ENCODE results near the gene PRR22.
"Not testable (repeated sequence)": the region's sequence is repeated elsewhere in the genome, so short reads cannot be mapped to it uniquely, and the experiment has no call there.

PRR22 gene

GRCh38 chr19:5785423-5785822, 877 bp upstream of the PRR22 start:
- H3K4me3 ChIP-seq (ENCODE audit: low read depth, low read length): no peak overlapping the region
- DNase-seq (ENCODE audit: low read depth): no peak
- TF ChIP-seq, protein P1, sequence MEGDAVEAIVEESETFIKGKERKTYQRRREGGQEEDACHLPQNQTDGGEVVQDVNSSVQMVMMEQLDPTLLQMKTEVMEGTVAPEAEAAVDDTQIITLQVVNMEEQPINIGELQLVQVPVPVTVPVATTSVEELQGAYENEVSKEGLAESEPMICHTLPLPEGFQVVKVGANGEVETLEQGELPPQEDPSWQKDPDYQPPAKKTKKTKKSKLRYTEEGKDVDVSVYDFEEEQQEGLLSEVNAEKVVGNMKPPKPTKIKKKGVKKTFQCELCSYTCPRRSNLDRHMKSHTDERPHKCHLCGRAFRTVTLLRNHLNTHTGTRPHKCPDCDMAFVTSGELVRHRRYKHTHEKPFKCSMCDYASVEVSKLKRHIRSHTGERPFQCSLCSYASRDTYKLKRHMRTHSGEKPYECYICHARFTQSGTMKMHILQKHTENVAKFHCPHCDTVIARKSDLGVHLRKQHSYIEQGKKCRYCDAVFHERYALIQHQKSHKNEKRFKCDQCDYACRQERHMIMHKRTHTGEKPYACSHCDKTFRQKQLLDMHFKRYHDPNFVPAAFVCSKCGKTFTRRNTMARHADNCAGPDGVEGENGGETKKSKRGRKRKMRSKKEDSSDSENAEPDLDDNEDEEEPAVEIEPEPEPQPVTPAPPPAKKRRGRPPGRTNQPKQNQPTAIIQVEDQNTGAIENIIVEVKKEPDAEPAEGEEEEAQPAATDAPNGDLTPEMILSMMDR (conservative IDR thresholded peaks at IDR 0.05; ENCODE audit: low read depth, low read length): no peak

- H3K4me3 ChIP-seq (ENCODE audit: low read depth, low read length): no peak overlapping the region
- DNase-seq (ENCODE audit: low read depth): no peak
- TF ChIP-seq, protein P1 (conservative IDR thresholded peaks at IDR 0.05; ENCODE audit: low read depth, low read length): no peak
Measured at GRCh38 chr19:5782945-5783919, 1.3 kb downstream of the PRR22 start.

DNA sequence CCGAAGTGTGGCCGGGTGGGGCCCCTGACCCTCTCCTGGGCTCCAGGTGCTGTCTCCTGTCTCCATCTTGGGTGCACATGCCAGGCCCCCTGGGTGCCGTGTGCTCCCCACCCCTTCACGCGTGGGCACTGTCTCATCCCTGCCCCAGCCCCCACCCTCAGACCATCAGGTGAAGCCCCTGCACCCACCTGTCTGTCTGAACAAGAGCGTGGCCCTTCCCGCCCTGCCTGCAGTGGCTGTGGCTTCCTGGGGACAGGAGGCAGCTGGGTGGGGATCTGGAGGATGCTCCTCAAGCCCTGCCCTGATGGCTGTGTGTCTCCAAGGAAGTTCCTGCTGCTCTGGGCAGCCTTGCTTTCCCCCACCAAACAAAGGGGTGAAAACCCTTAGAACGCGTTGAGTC, 2.2 kb downstream of the PRR22 start:
- no peak overlapping the region for H3K4me3 ChIP-seq (ENCODE audit: low read depth, low read length)
- TF ChIP-seq, protein P1 (conservative IDR thresholded peaks at IDR 0.05; ENCODE audit: low read depth, low read length): no peak
- DNase-seq (ENCODE audit: low read depth): no peak

DNA sequence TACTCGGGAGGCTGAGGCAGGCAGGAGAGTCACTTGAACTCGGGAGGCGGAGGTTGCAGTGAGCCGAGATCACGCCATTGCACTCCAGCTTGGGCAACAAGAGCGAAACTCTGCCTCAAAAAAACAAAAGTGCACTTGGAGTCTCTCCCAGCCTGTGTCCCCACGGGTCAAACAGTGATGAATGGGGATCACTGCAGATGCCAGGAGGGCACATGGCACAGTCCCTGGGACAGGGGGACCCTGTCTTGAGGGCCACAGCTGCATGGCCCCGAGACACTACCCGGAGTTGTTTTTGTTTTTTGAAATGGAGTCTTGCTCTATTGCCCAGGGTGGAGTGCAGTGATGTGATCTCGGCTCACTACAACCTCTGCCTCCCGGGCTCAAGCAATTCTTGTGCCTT, 3.6 kb downstream of the PRR22 start:
- not testable (repeated sequence) for H3K4me3 ChIP-seq (ENCODE audit: low read depth, low read length); DNase-seq (ENCODE audit: low read depth)

- TF ChIP-seq, protein P1 (conservative IDR thresholded peaks at IDR 0.05; ENCODE audit: low read depth, low read length): no peak
- DNase-seq (ENCODE audit: low read depth): no peak
- H3K4me3 ChIP-seq (ENCODE audit: low read depth, low read length): no peak overlapping the region
Measured at GRCh38 chr19:5778402-5778801, 6.1 kb downstream of the PRR22 start.

DNA sequence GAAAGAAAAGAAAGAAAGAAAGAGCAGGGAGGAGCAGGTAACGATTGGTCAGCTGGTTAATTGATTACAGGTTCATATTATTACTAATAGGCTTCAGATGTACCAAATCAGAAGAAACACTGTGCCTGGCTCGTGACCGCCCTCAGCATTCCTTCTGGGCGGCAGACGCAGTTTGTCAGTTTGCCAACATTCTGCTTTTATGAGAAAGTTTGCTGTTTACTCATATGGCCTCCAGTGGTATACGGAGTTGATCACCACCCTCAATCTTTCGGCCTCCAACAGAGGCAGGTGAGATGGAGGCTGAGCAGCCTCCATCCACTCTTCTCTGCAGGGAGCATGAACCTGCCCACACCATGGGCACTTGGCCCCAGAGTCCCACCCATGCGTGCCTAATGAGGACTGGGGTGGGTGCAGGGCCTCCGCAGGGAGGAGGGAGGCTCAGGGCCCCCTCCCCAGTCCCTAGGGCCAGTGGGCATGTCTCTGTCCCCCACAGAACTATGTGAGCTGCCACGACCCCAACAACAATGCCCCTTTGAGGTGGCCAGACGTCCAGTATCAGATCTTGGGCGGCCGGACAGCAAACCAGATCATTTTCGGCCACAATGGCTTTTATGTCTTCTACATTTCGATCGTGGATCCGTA, 8.8 kb downstream of the PRR22 start:
- TF ChIP-seq, protein P1 (conservative IDR thresholded peaks at IDR 0.05; ENCODE audit: low read depth, low read length): no peak
- DNase-seq (ENCODE audit: low read depth): peak; percentile 65
- no peak overlapping the region for H3K4me3 ChIP-seq (ENCODE audit: low read depth, low read length)

GRCh38 chr19:5774921-5775320, 9.6 kb downstream of the PRR22 start:
- TF ChIP-seq, protein P1 (conservative IDR thresholded peaks at IDR 0.05; ENCODE audit: low read depth, low read length): no peak
- no peak for DNase-seq (ENCODE audit: low read depth)
- H3K4me3 ChIP-seq (ENCODE audit: low read depth, low read length): no peak overlapping the region
